Amniotic stem cell (primary cell): Measurements from ENCODE around the gene TEX35.

Experiments used
- DNase-seq: peaks from one replicate; lab custom pipeline; 2025; lab: John Stamatoyannopoulos, UW

Gene TEX35

GRCh38 chr1:178512566-178513277, at the start of gene TEX35:
TEX35 (plus strand) TSS chr1:178513109; CDS start chr1:178513189, 80 bp downstream.
- no peak for DNase-seq

- no peak for DNase-seq
Observed at GRCh38 chr1:178464141-178464540, 48.8 kb upstream of the TEX35 start.

- no peak for DNase-seq
Observed at GRCh38 chr1:178464566-178464965, 48.3 kb upstream of the TEX35 start.

- DNase-seq: no peak
Observed at GRCh38 chr1:178465011-178465410, 47.9 kb upstream of the TEX35 start.

GRCh38 chr1:178467837-178468236, 45.1 kb upstream of the TEX35 start:
- DNase-seq: no peak

GRCh38 chr1:178470411-178470960, 42.4 kb upstream of the TEX35 start:
- no peak for DNase-seq

GRCh38 chr1:178472531-178472930, 40.4 kb upstream of the TEX35 start:
- no peak for DNase-seq

GRCh38 chr1:178477373-178477772, 35.5 kb upstream of the TEX35 start:
- no peak for DNase-seq

GRCh38 chr1:178477841-178478240, 35.1 kb upstream of the TEX35 start:
- no peak for DNase-seq

- DNase-seq: no peak
Observed at GRCh38 chr1:178483251-178483957, 29.5 kb upstream of the TEX35 start.

GRCh38 chr1:178484698-178485225, 28.1 kb upstream of the TEX35 start:
- DNase-seq: no peak

- no peak for DNase-seq
Observed at GRCh38 chr1:178485541-178485981, 27.3 kb upstream of the TEX35 start.

GRCh38 chr1:178486100-178487069, 26.5 kb upstream of the TEX35 start:
- no peak for DNase-seq

GRCh38 chr1:178487070-178487615, 25.8 kb upstream of the TEX35 start:
- DNase-seq: no peak

GRCh38 chr1:178488393-178488792, 24.5 kb upstream of the TEX35 start:
- no peak for DNase-seq

GRCh38 chr1:178489399-178489798, 23.5 kb upstream of the TEX35 start:
- DNase-seq: no peak

- DNase-seq: no peak
Observed at GRCh38 chr1:178490136-178490535, 22.8 kb upstream of the TEX35 start.

- no peak for DNase-seq
Observed at GRCh38 chr1:178490967-178491366, 21.9 kb upstream of the TEX35 start.

GRCh38 chr1:178491721-178492120, 21.2 kb upstream of the TEX35 start:
- DNase-seq: no peak

- DNase-seq: no peak
Observed at GRCh38 chr1:178492341-178492740, 20.6 kb upstream of the TEX35 start.

GRCh38 chr1:178493301-178493741, 19.6 kb upstream of the TEX35 start:
- no peak for DNase-seq
